Vagina (tissue), 2 donors: Measurements from ENCODE around the gene SHISA9.

ENCODE experiments used
- POLR2A ChIP-seq, 2 donors: fragments of 450-650 bp; IDR thresholded peaks; one replicate each; pipeline ENCODE4 v1.6.1; 2017; ENCODE audit warnings: antibody characterized with exemption in 2 of 2, mild to moderate bottlenecking in 2 of 2, moderate library complexity in 2 of 2
- TF ChIP-seq, protein P1 (sequence below), 3 experiments: fragments of 450-650 bp in 2 of 3; fragments of 200-600 bp in 1 of 3; sonication (generic) in 1 of 3; IDR thresholded peaks; one replicate each; pipeline ENCODE4 v1.5.1; 2017 to 2019; ENCODE audit warnings: antibody characterized with exemption in 3 of 3, mild to moderate bottlenecking in 2 of 3, moderate library complexity in 2 of 3

DNA sequence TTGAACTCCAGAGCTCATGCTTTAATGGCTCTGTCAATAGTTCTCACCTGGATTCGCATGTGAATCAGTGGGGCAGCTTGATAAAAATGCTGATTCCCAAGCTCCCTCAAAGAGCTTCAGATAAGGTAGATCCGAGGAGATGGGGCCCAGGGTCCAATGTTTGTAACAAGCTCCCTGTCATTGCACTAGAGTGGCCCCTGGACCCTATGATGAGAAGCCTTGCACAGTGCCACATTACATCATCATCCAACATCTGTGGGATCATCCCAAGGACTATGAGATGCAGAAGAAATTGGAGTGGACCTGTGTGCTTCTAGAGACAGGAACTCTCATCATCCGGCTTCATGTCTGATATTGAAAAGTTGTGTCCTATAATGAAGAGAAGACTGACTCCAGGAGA, 340.8 kb downstream of the SHISA9 start:
- TF ChIP-seq, protein P1, sequence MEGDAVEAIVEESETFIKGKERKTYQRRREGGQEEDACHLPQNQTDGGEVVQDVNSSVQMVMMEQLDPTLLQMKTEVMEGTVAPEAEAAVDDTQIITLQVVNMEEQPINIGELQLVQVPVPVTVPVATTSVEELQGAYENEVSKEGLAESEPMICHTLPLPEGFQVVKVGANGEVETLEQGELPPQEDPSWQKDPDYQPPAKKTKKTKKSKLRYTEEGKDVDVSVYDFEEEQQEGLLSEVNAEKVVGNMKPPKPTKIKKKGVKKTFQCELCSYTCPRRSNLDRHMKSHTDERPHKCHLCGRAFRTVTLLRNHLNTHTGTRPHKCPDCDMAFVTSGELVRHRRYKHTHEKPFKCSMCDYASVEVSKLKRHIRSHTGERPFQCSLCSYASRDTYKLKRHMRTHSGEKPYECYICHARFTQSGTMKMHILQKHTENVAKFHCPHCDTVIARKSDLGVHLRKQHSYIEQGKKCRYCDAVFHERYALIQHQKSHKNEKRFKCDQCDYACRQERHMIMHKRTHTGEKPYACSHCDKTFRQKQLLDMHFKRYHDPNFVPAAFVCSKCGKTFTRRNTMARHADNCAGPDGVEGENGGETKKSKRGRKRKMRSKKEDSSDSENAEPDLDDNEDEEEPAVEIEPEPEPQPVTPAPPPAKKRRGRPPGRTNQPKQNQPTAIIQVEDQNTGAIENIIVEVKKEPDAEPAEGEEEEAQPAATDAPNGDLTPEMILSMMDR (IDR thresholded peaks at IDR 0.05), result no peak
- no peak for TF ChIP-seq POLR2A (IDR thresholded peaks at IDR 0.05)
